ENCODE data around the gene GDF2.

Gene GDF2

GRCh38 chr10:47371629-47372485 lies 49.6 kb downstream of the GDF2 start:
- DNase-seq = no peak

GRCh38 chr10:47372726-47373125 lies 50.5 kb downstream of the GDF2 start:
- no peak for DNase-seq

DNA sequence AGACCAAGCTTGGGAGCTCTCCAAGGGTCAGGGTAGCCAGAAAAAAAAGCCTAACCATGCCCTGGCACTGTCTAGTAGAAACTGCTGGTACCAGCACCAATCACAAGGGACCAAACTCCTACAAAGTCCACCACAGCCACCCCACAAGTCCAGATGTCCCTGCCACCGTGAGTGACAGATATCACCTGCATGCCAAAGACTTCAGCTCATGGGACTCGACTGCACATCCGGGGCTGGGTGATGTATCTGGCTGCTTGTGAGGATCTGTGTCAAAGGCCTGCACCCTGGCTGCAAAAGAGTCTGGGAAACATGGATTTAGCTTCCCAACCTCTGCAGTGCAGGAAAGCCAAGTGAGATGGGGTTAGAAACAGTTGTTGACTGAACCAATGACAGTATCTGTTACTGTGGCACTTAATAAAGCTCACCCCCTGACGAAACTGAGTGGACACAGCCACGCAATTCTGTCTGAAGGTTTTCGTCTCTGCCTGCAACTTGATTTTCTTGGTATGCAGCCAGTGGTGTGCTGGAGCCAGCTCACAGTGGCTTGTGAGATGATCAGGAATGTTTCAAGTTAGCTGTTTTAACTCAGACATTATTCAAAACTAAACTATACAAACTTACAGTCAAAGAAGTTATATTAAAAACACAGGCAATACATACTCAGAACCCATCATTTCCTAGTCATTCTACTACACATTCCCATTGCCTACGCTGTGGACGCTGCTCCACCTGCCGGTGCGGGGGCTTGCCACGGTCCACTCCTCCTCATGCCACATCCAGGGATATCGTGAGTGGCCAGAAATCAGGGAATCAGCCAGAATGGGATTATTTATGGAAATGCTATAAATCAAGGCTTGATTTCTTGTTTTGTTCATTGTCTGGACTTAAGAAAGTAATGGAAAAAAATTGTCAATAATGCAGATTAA lies 52.6 kb downstream of the GDF2 start:
- DNase-seq = no peak

- no peak for DNase-seq
Measured at GRCh38 chr10:47376522-47377220, 54.4 kb downstream of the GDF2 start.

Measured in stimulated activated CD4-positive, alpha-beta T cell treated with anti-CD3 and anti-CD28 coated beads, Interleukin-4, amount 100 ng/mL, for 1 hour (primary cell).